ENCODE results near the gene MRPS10. TPM values are rescaled to one million over a fixed set of nuclear protein-coding genes. Genes with fewer than 3 reads are reported as not detected.

The MRPS10 gene
- total RNA-seq = 49.2 and 56.7 TPM in 2 replicates

DNA sequence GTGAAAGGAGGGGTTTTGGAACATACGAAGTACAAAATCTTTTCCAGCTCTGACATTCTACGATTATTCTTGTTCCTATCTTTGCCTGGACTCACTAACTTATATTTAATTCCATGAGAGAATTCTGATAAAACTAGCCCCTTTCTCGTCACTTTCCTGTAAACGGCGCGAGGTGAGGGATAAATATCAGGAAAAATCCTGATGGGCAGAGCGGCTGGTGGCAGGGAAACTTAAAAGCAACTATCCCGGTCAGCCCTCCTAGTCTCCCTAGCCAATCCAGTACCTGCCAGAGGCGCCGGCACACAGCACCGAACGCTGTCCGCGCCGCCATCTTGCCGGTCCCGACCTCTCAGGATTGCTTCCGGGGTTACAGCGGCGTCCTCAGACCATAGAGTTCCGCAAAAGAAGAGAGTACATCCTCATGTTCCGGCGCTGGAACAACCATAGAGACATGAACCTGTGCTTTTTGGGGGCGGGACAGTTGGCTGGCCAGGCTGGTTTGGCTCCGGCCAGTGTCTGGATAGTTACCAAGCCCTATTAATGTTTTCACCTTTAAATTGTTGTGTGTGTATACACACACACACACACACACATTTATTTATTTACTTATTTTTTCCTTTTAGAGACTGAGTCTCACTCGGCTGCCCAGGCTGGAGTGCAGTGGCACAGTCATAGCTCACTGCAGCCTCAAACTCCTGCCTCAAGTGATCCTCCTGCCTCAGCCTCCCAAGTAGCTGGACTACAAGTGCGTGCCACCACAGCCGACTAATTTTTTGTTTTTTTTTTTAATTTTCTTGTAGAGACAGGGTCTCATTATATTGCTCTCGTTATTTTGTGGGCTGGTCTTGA, at the start of gene MRPS10:
MRPS10 (minus strand) TSS at position 343 of the 849 bp plus-strand sequence; CDS start at position 331, 12 bp downstream.

GRCh38 chr6:42173101-42173500, 44.6 kb downstream of the MRPS10 start, which contains the start of gene GUCA1A:
Gene GUCA1A, plus strand, starts transcription at chr6:42173364. Its CDS starts 250 bp downstream, at chr6:42173614.

Other genes with a start within 250 kb of the MRPS10 start
- gene TAF8, start 167.3 kb downstream of the MRPS10 start, total RNA-seq = 13.3 and 15.0 TPM in 2 replicates
- gene C6orf132, start 75.2 kb downstream of the MRPS10 start, total RNA-seq = 3.2 and 3.8 TPM in 2 replicates
- gene GUCA1A, start 44.5 kb downstream of the MRPS10 start, total RNA-seq = 0.11 TPM in 1 of 2 replicates, not detected in the other
- 0.26 TPM in 1 of 2 replicates, not detected in the other for gene GUCA1B, start 22.9 kb downstream of the MRPS10 start, total RNA-seq
- 6.7 and 8.5 TPM in 2 replicates for gene TRERF1, start 234.1 kb upstream of the MRPS10 start, total RNA-seq

Data from articular chondrocyte of knee joint (primary cell).